Heart right ventricle (tissue), 16 donors: ENCODE measurements around the gene URI1. TPM values are rescaled to one million over a fixed set of nuclear protein-coding genes. Genes with fewer than 3 reads are reported as not detected.

Experiments used
- ATAC-seq, 8 donors: fragments of 200-7000 bp; cut with Tn5 transposase; one replicate each; pipeline ENCODE4 v1.9.1; 2020; ENCODE audit warnings: mild to moderate bottlenecking in 8 of 8, moderate library complexity in 8 of 8, moderate number of reproducible peaks in 1 of 8
- DNase-seq, 2 donors: peaks; one replicate each; pipeline ENCODE4 v3.0.0-alpha.2; 2020
- H3K27ac ChIP-seq, 10 donors: fragments of 200-600 bp; sonication (generic) in 2 of 10; one replicate each; pipeline versions ENCODE4 v1.5.0 to v1.8.0; 2020 to 2022; ENCODE audit warnings: mild to moderate bottlenecking in 3 of 10
- H3K27me3 ChIP-seq, 7 donors: fragments of 200-600 bp; one replicate each; pipeline ENCODE4 v1.8.0; 2021 to 2022; ENCODE audit warnings: mild to moderate bottlenecking in 2 of 7
- H3K36me3 ChIP-seq, 9 donors: fragments of 200-600 bp; sonication (generic) in 1 of 9; one replicate each; pipeline versions ENCODE4 v1.5.0 to v1.8.0; 2020 to 2022; ENCODE audit warnings: mild to moderate bottlenecking in 2 of 9
- H3K4me1 ChIP-seq, 9 donors: fragments of 200-600 bp; sonication (generic) in 1 of 9; one replicate each; pipeline versions ENCODE4 v1.5.0 to v1.8.0; 2020 to 2022; ENCODE audit warnings: mild to moderate bottlenecking in 4 of 9
- H3K4me3 ChIP-seq, 10 donors: fragments of 200-600 bp; sonication (generic) in 2 of 10; one replicate each; pipeline versions ENCODE4 v1.5.0 to v1.8.0; 2020 to 2022; ENCODE audit warnings: mild to moderate bottlenecking in 7 of 10, moderate library complexity in 2 of 10
- H3K9me3 ChIP-seq, 11 donors: fragments of 200-600 bp in 10 of 11; sonication (generic) in 2 of 11; one replicate each; pipeline versions ENCODE4 v1.5.0 to v1.8.0; 2013 to 2022; ENCODE audit warnings: mild to moderate bottlenecking in 2 of 11, control low read depth in 1 of 11, moderate library complexity in 1 of 11
- CTCF ChIP-seq, 9 donors: fragments of 200-600 bp; sonication (generic) in 2 of 9; IDR thresholded peaks; one replicate each; pipeline versions ENCODE4 v1.5.0 to v1.8.0; 2021 to 2022; ENCODE audit warnings: antibody characterized with exemption in 9 of 9, mild to moderate bottlenecking in 5 of 9, moderate library complexity in 1 of 9
- WGBS, 2 donors: extraction: QIAGEN DNeasy Blood & Tissue Kit; methylation state at CpG; one replicate each; pipeline ENCODE4 v1.1.7; 2013; ENCODE audit warnings: inconsistent platforms in 1 of 2; 5-methylcytosine and 5-hydroxymethylcytosine counted together
- intact Hi-C, 10 donors: fragments of 100-400 bp; cut with DNase I; formaldehyde crosslinking; loops; one replicate each; pipeline versions ENCODE4 v1.11.1 to v1.14.2; 2022
- polyA plus RNA-seq, 2 donors: library from polyadenylated mRNA; stranded (reverse); fragments of 200-250 nt; gene quantifications; one replicate each; pipeline ENCODE4 v1.2.3, GENCODE V29; 2013
- total RNA-seq, 10 donors: library from RNA; stranded (reverse); fragmentation: NEBNext Ultra II Directional in 3 of 10; extraction: Animal tissue kit (Norgen Biotek cat#: 25700) in 3 of 10; gene quantifications; one replicate each; pipeline versions ENCODE4 v1.2.1 to v1.2.4, GENCODE V29; 2021 to 2023
- donor health status: Arrhythmogenic right ventricular cardiomyopathy.
- donor health status: ischemic (EF 13 %, LVEDD 7.1; RV severe dilation, severe dysfunction).
- donor health status: healthy with polysubstance abuse.
- donor health status: DM: no; HTN: yes; CAD: no.
- donor health status: DM: no; HTN: no; CAD: no.
- donor health status: ischemic (EF 25% LVEDD 6.9; RV normal size, moderate dysfunction).
- donor health status: ischemic (EF 25% LVEDD 5.7; RV mildly dilated, moderate dysfunction).
- donor health status: healthy.
- donor health status: DM: yes; HTN: yes; CAD: no.
- donor health status: Ischemic cardiomyopathy.
- donor health status: ischemic (EF 35%, LVEDD 5.7; RV mildly dilated, moderate dysfunction).
- donor health status: nonischemic (EF 11% LVEDD 7.7; RV severe dilation, severe dysfunction).
- donor health status: DM: yes; HTN: yes; CAD: no.
- donor health status: PGD.
- donor health status: ischemic (EF 29% LVEDD 5.4; RV normal size, mild dysfunction).
- donor health status: nonischemic (EF 23%, LVEDD 6.1; RV moderate dilation, normal function).

URI1 gene
- total and polyA plus RNA-seq, 12 donors: 10.2 to 47.7 (median 41.9) TPM

DNA sequence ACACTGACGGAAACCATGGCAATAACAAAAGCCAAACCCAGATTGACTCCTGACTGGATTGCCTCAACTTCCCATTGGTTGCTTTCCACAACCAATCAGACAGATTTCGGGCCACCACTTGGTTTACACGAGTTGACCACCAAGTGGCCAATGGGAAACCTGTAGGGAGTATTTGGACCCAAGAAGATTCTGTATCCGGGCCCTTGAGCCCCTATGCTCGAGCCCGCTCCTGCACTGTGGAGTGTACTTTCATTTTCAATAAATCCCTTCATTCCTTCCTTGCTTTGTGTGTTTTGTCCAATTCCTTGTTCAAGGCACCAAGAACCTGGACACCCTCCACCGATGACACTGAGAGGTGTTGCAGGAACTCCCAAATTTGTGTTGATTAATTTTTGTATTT lies 24.1 kb upstream of the URI1 start:
- WGBS, 2 donors: 84 to 85% methylated on average over 7 of the region's 7 CpGs
- H3K9me3 ChIP-seq: no peaks in the 10 kb centered on the region
- intact Hi-C loops: no loop called here

GRCh38 chr19:29918891-29919290 lies 23.1 kb upstream of the URI1 start:
- Histone ChIP-seq H3K36me3 (no peaks in the 10 kb centered on the region), H3K4me1 (no peaks in the 10 kb centered on the region), H3K9me3 (no peaks in the 10 kb centered on the region), H3K4me3 (no peak overlapping the region), H3K27ac (no peak overlapping the region), H3K27me3 (peaks cover 0 to 23% (median 0%) of the 10 kb centered on the region in 7 donors)
- no peak for DNase-seq
- intact Hi-C loops: no loop called here
- no peak for ATAC-seq
- no peak for TF ChIP-seq CTCF (IDR thresholded peaks at IDR 0.05)
- WGBS, 2 donors: 78 to 80% methylated on average over 6 of the region's 6 CpGs

More for the DNA sequence above, 24.1 kb upstream of the URI1 start:
- no peak overlapping the region for H3K27ac ChIP-seq
- no peak for TF ChIP-seq CTCF (IDR thresholded peaks at IDR 0.05)
- no peak for DNase-seq
- H3K4me1 ChIP-seq: no peaks in the 10 kb centered on the region
- peaks cover 0 to 23% (median 0%) of the 10 kb centered on the region in 7 donors for H3K27me3 ChIP-seq
- no peaks in the 10 kb centered on the region for H3K36me3 ChIP-seq
- no peak for ATAC-seq
- no peak overlapping the region for H3K4me3 ChIP-seq

DNA sequence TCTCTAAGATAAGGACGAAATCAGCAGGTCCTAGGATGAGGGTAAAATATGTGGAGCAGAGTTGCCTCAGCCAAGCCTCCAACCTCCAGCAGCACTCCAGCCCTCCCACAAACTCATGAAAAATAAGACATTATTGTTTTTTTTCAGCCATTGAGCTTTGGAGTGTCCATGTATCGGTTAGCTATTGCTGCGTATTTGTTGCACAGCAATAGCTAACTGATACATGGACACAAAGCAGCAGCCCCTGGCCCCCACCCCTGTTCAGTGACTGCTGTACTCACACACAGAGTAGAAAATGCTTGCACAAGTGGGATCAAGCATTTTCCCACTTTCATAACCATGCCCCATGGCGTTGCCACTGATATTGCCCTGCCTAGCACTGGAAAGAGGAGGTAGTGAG lies 19.1 kb upstream of the URI1 start:
- H3K27me3 ChIP-seq: peaks cover 0 to 21% (median 0%) of the 10 kb centered on the region in 7 donors
- no peak overlapping the region for H3K27ac ChIP-seq
- no peaks in the 10 kb centered on the region for H3K9me3 ChIP-seq
- ATAC-seq (no peak), DNase-seq (no peak)
- H3K36me3 ChIP-seq: no peaks in the 10 kb centered on the region
- WGBS, 2 donors: 90 to 93% methylated on average over 4 of the region's 4 CpGs
- no peaks in the 10 kb centered on the region for H3K4me1 ChIP-seq
- intact Hi-C loops: no loop called here
- no peak overlapping the region for H3K4me3 ChIP-seq
- no peak for TF ChIP-seq CTCF (IDR thresholded peaks at IDR 0.05)

DNA sequence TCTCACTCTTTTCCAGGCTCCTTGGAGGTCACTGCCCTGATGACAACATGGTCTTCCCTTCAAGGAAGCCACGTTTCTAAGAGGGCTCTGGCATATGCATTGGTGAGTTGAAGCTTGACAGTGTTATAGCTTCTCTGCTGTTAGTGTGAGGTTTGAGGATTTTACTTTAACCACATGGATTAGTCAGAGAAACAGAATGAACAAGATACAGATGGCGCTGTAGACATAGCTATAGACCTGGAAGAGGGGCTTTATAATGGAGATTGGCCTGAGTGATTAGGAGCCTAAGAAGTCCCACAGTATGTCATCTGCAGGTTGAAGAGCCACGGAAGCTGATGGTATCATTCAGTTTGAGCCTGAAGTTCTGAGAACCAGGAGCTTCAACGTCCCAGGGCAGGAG lies 18.4 kb upstream of the URI1 start:
- no peak for DNase-seq
- Histone ChIP-seq H3K4me3 (no peak overlapping the region), H3K36me3 (no peaks in the 10 kb centered on the region), H3K9me3 (no peaks in the 10 kb centered on the region), H3K27me3 (peaks cover 0 to 17% (median 0%) of the 10 kb centered on the region in 7 donors), H3K27ac (no peak overlapping the region), H3K4me1 (no peaks in the 10 kb centered on the region)
- no peak for TF ChIP-seq CTCF (IDR thresholded peaks at IDR 0.05)
- WGBS, 2 donors: 68 to 69% methylated on average over 4 of the region's 4 CpGs
- ATAC-seq: no peak
- intact Hi-C loops: no loop called here
